Osteocyte (in vitro differentiated cells): ENCODE results near the gene CAMKMT. TPM values are rescaled to one million over a fixed set of nuclear protein-coding genes. Genes with fewer than 3 reads are reported as not detected.

Experiments
- DNase-seq: peaks from one replicate; pipeline ENCODE4 v3.0.0; 2021; ENCODE audit warnings: mixed read lengths; ENCODE audit not compliant: unreplicated experiment; ENCODE audit errors: extremely low spot score
- H3K27ac Mint-ChIP-seq: one replicate; pipeline ENCODE4 v1.8.0; 2021; ENCODE audit warnings: mild to moderate bottlenecking, mixed read lengths; ENCODE audit not compliant: unreplicated experiment
- H3K27me3 Mint-ChIP-seq: one replicate; pipeline ENCODE4 v1.8.0; 2021; ENCODE audit warnings: mixed read lengths; ENCODE audit not compliant: unreplicated experiment
- H3K36me3 Mint-ChIP-seq: one replicate; pipeline ENCODE4 v1.8.0; 2021; ENCODE audit warnings: mixed read lengths; ENCODE audit not compliant: unreplicated experiment
- H3K4me1 Mint-ChIP-seq: one replicate; pipeline ENCODE4 v1.8.0; 2021; ENCODE audit warnings: mixed read lengths; ENCODE audit not compliant: unreplicated experiment
- H3K4me3 Mint-ChIP-seq: one replicate; pipeline ENCODE4 v1.8.0; 2021; ENCODE audit warnings: mild to moderate bottlenecking, moderate library complexity, mixed read lengths; ENCODE audit not compliant: unreplicated experiment
- H3K9me3 Mint-ChIP-seq: one replicate; pipeline ENCODE4 v1.8.0; 2021; ENCODE audit warnings: mixed read lengths; ENCODE audit not compliant: unreplicated experiment
- CTCF ChIP-seq: fragments of 200-600 bp; sonication (generic); IDR thresholded peaks from 2 replicates; pipeline ENCODE4 v1.5.0; 2021; ENCODE audit warnings: antibody characterized with exemption, mild to moderate bottlenecking, moderate library complexity
- total RNA-seq: library from RNA; stranded (reverse); gene quantifications from 2 replicates; pipeline ENCODE4 v1.2.1, GENCODE V29; 2021

CAMKMT gene
- total RNA-seq, 1 donor from 2014 or later: 10.9 TPM

GRCh38 chr2:44705876-44706480 is 344.2 kb downstream of the CAMKMT start:
- no peaks in the 10 kb centered on the region for H3K27me3 Mint-ChIP-seq
- DNase-seq: no peak
- no peaks in the 10 kb centered on the region for H3K4me1 Mint-ChIP-seq
- no peak overlapping the region for H3K4me3 Mint-ChIP-seq
- peaks cover 4% of the 10 kb centered on the region for H3K9me3 Mint-ChIP-seq
- H3K27ac Mint-ChIP-seq: no peak overlapping the region
- TF ChIP-seq CTCF: no peak
- H3K36me3 Mint-ChIP-seq: no peaks in the 10 kb centered on the region

- Mint-ChIP-seq H3K27me3 (no peaks in the 10 kb centered on the region), H3K9me3 (no peaks in the 10 kb centered on the region), H3K4me3 (no peak overlapping the region), H3K4me1 (no peaks in the 10 kb centered on the region), H3K36me3 (no peaks in the 10 kb centered on the region), H3K27ac (no peak overlapping the region)
- no peak for DNase-seq
- no peak for TF ChIP-seq CTCF
These were observed 345.2 kb downstream of the CAMKMT start for GRCh38 chr2:44706681-44707553.

GRCh38 chr2:44707945-44708660 is 346.4 kb downstream of the CAMKMT start:
- no peaks in the 10 kb centered on the region for H3K36me3 Mint-ChIP-seq
- H3K4me3 Mint-ChIP-seq: no peak overlapping the region
- no peaks in the 10 kb centered on the region for H3K9me3 Mint-ChIP-seq
- no peak overlapping the region for H3K27ac Mint-ChIP-seq
- DNase-seq: no peak
- peaks cover under 1% of the 10 kb centered on the region for H3K4me1 Mint-ChIP-seq
- H3K27me3 Mint-ChIP-seq: no peaks in the 10 kb centered on the region
- no peak for TF ChIP-seq CTCF

GRCh38 chr2:44708661-44709000 is 346.9 kb downstream of the CAMKMT start:
- no peaks in the 10 kb centered on the region for H3K9me3 Mint-ChIP-seq
- DNase-seq: no peak
- H3K27me3 Mint-ChIP-seq: no peaks in the 10 kb centered on the region
- TF ChIP-seq CTCF: no peak
- H3K36me3 Mint-ChIP-seq: no peaks in the 10 kb centered on the region
- peaks cover 3% of the 10 kb centered on the region for H3K4me1 Mint-ChIP-seq
- no peak overlapping the region for H3K4me3 Mint-ChIP-seq
- H3K27ac Mint-ChIP-seq: no peak overlapping the region

GRCh38 chr2:44713170-44713569 is 351.4 kb downstream of the CAMKMT start:
- Mint-ChIP-seq H3K36me3 (no peaks in the 10 kb centered on the region), H3K27me3 (no peaks in the 10 kb centered on the region)

More at GRCh38 chr2:44713170-44713569, 351.4 kb downstream of the CAMKMT start:
- DNase-seq: no peak
- Mint-ChIP-seq H3K9me3 (no peaks in the 10 kb centered on the region), H3K27ac (no peak overlapping the region), H3K4me1 (peaks cover 10% of the 10 kb centered on the region), H3K4me3 (no peak overlapping the region)
- no peak for TF ChIP-seq CTCF
